ENCODE measurements around the gene SLC4A1. TPM values are rescaled to one million over a fixed set of nuclear protein-coding genes. Genes with fewer than 3 reads are reported as not detected.

Gene SLC4A1
- polyA plus RNA-seq, 1 donor (not counting 4 experiments of a cell fraction or from before 2014, with no cell fraction given), result not detected

GRCh38 chr17:44229090-44229489, 38.8 kb downstream of the SLC4A1 start:
- no peak for DNase-seq (ENCODE audit: low read depth, low spot score)
- Histone ChIP-seq H3K9ac (ENCODE audit: control insufficient read depth, extremely low read depth, insufficient read depth, low read length) (no peak overlapping the region), H3K4me3 (ENCODE audit: control insufficient read depth in 2 of 3, extremely low read depth in 1 of 3, insufficient read depth in 2 of 3, low read depth in 1 of 3, low read length in 3 of 3) (no peak overlapping the region), H2AFZ (ENCODE audit: control insufficient read depth, low read length) (no peak overlapping the region), H3K36me3 (ENCODE audit: control insufficient read depth in 2 of 2, extremely low read depth in 1 of 2, insufficient read depth in 2 of 2, low read length in 2 of 2) (no peaks in the 10 kb centered on the region), H4K20me1 (ENCODE audit: control insufficient read depth, extremely low read depth, insufficient read depth, low read length) (no peaks in the 10 kb centered on the region), H3K9me3 (ENCODE audit: control insufficient read depth, low read depth, low read length) (no peaks in the 10 kb centered on the region), H3K79me2 (ENCODE audit: control insufficient read depth, insufficient read depth, low read length) (no peaks in the 10 kb centered on the region), H3K27ac (ENCODE audit: control insufficient read depth, insufficient read depth, low read length) (no peak overlapping the region), H3K27me3 (ENCODE audit: control insufficient read depth, extremely low read depth, insufficient read depth, low read length) (no peaks in the 10 kb centered on the region), H3K4me1 (ENCODE audit: control insufficient read depth, extremely low read depth, insufficient read depth, low read length) (no peaks in the 10 kb centered on the region), H3K9me1 (ENCODE audit: control insufficient read depth, extremely low read depth, insufficient read depth, low read length) (no peaks in the 10 kb centered on the region), H3K4me2 (ENCODE audit: control insufficient read depth, extremely low read depth, insufficient read depth, low read depth, low read length) (no peak overlapping the region)
- dilution Hi-C loops (cut with MboI; ENCODE audit: extremely low pct_ligation_motif_present, low sequenced_read_pairs), result no loop called here
- no peak for TF ChIP-seq EZH2 (IDR thresholded peaks at IDR 0.05; ENCODE audit: low read length)
- TF ChIP-seq CTCF (optimal IDR thresholded peaks at IDR 0.05 in 1 of 3, IDR thresholded peaks at IDR 0.05 in 1 of 3, conservative IDR thresholded peaks at IDR 0.05 in 1 of 3; ENCODE audit: extremely low read depth in 1 of 3, insufficient read depth in 2 of 3, low read length in 3 of 3), result no peak
- FAIRE-seq, result no peak

- H3K36me3 ChIP-seq (ENCODE audit: control insufficient read depth in 2 of 2, extremely low read depth in 1 of 2, insufficient read depth in 2 of 2, low read length in 2 of 2), result no peaks in the 10 kb centered on the region
- H3K4me3 ChIP-seq (ENCODE audit: control insufficient read depth in 2 of 3, extremely low read depth in 1 of 3, insufficient read depth in 2 of 3, low read depth in 1 of 3, low read length in 3 of 3), result no peak overlapping the region
- no peak for TF ChIP-seq CTCF (optimal IDR thresholded peaks at IDR 0.05 in 1 of 3, IDR thresholded peaks at IDR 0.05 in 1 of 3, conservative IDR thresholded peaks at IDR 0.05 in 1 of 3; ENCODE audit: extremely low read depth in 1 of 3, insufficient read depth in 2 of 3, low read length in 3 of 3)
- TF ChIP-seq EZH2 (IDR thresholded peaks at IDR 0.05; ENCODE audit: low read length), result no peak
- H3K4me2 ChIP-seq (ENCODE audit: control insufficient read depth, extremely low read depth, insufficient read depth, low read depth, low read length), result no peak overlapping the region
- H3K27me3 ChIP-seq (ENCODE audit: control insufficient read depth, extremely low read depth, insufficient read depth, low read length), result no peaks in the 10 kb centered on the region
- no peak overlapping the region for H3K27ac ChIP-seq (ENCODE audit: control insufficient read depth, insufficient read depth, low read length)
- no peak overlapping the region for H3K9ac ChIP-seq (ENCODE audit: control insufficient read depth, extremely low read depth, insufficient read depth, low read length)
- dilution Hi-C loops (cut with MboI; ENCODE audit: extremely low pct_ligation_motif_present, low sequenced_read_pairs), result no loop called here
- no peaks in the 10 kb centered on the region for H3K9me1 ChIP-seq (ENCODE audit: control insufficient read depth, extremely low read depth, insufficient read depth, low read length)
- FAIRE-seq, result no peak
- peaks cover 20% of the 10 kb centered on the region for H3K4me1 ChIP-seq (ENCODE audit: control insufficient read depth, extremely low read depth, insufficient read depth, low read length)
- peaks cover 5% of the 10 kb centered on the region for H3K79me2 ChIP-seq (ENCODE audit: control insufficient read depth, insufficient read depth, low read length)
- DNase-seq (ENCODE audit: low read depth, low spot score), result no peak
- no peaks in the 10 kb centered on the region for H4K20me1 ChIP-seq (ENCODE audit: control insufficient read depth, extremely low read depth, insufficient read depth, low read length)
- H3K9me3 ChIP-seq (ENCODE audit: control insufficient read depth, low read depth, low read length), result no peaks in the 10 kb centered on the region
- H2AFZ ChIP-seq (ENCODE audit: control insufficient read depth, low read length), result no peak overlapping the region
Observed at GRCh38 chr17:44223541-44224071, 44.3 kb downstream of the SLC4A1 start.

All from keratinocyte (primary cell).